ENCODE data around the gene CACNG3. TPM values are rescaled to one million over a fixed set of nuclear protein-coding genes. Genes with fewer than 3 reads are reported as not detected.

Gene CACNG3
- polyA plus RNA-seq, 1 donor from 2014 or later: not detected

GRCh38 chr16:24358117-24358516 is 102.0 kb downstream of the CACNG3 start:
- Histone ChIP-seq H3K9ac (ENCODE audit: low read length) (no peak overlapping the region), H3K9me2 (ENCODE audit: insufficient read depth, low read length) (no peaks in the 10 kb centered on the region), H3K27ac (ENCODE audit: low read length) (no peak overlapping the region), H2AFZ (ENCODE audit: low read depth, low read length) (no peak overlapping the region), H3K79me2 (replicated peaks; ENCODE audit: insufficient read depth, low read length) (no peaks in the 10 kb centered on the region), H3K4me3 (ENCODE audit: low read length) (no peak overlapping the region), H3F3A (ENCODE audit: insufficient read depth, low read length, poor library complexity, severe bottlenecking) (no peaks in the 10 kb centered on the region), H3K9me3 (ENCODE audit: low read length) (no peaks in the 10 kb centered on the region), H3K27me3 (ENCODE audit: insufficient read depth, low read depth, low read length) (no peaks in the 10 kb centered on the region), H3K36me3 (ENCODE audit: insufficient read depth, low read length) (no peaks in the 10 kb centered on the region), H3K4me2 (ENCODE audit: low read length) (no peak overlapping the region), H4K20me1 (ENCODE audit: insufficient read depth) (no peaks in the 10 kb centered on the region)
- TF ChIP-seq EZH2 (IDR thresholded peaks at IDR 0.05; ENCODE audit: borderline replicate concordance, insufficient read depth, low read length, poor library complexity, severe bottlenecking) (no peak), EP300 (conservative IDR thresholded peaks at IDR 0.05; ENCODE audit: poor library complexity, severe bottlenecking) (no peak), POLR2AphosphoS5 (IDR thresholded peaks at IDR 0.05) (no peak), RAD21 (conservative IDR thresholded peaks at IDR 0.05) (no peak), MXI1 (conservative IDR thresholded peaks at IDR 0.05; ENCODE audit: poor library complexity, severe bottlenecking) (no peak)
- TF ChIP-seq, protein P1, sequence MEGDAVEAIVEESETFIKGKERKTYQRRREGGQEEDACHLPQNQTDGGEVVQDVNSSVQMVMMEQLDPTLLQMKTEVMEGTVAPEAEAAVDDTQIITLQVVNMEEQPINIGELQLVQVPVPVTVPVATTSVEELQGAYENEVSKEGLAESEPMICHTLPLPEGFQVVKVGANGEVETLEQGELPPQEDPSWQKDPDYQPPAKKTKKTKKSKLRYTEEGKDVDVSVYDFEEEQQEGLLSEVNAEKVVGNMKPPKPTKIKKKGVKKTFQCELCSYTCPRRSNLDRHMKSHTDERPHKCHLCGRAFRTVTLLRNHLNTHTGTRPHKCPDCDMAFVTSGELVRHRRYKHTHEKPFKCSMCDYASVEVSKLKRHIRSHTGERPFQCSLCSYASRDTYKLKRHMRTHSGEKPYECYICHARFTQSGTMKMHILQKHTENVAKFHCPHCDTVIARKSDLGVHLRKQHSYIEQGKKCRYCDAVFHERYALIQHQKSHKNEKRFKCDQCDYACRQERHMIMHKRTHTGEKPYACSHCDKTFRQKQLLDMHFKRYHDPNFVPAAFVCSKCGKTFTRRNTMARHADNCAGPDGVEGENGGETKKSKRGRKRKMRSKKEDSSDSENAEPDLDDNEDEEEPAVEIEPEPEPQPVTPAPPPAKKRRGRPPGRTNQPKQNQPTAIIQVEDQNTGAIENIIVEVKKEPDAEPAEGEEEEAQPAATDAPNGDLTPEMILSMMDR (IDR thresholded peaks at IDR 0.05; ENCODE audit: poor library complexity, severe bottlenecking): no peak

DNA sequence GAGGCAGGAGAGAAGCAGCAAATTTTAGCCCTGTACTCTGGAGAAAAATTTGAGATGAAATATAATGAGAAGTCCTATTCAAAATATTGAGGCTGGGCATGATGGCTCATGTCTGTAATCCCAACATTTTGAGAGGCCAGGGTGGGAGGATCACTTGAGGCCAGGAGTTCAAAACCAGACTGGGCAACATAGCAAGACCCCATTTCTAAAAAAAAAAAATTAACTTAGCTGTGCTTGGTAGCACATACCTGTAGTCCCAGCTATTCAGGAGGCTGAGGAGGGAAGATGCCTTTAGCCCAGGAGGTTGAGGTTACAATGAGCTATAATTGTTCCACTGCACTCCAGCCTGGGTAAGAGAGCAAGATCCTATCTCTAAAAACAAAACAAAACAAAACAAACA is 103.4 kb downstream of the CACNG3 start:
- no peak for TF ChIP-seq RAD21 (conservative IDR thresholded peaks at IDR 0.05)
- TF ChIP-seq, protein P2, sequence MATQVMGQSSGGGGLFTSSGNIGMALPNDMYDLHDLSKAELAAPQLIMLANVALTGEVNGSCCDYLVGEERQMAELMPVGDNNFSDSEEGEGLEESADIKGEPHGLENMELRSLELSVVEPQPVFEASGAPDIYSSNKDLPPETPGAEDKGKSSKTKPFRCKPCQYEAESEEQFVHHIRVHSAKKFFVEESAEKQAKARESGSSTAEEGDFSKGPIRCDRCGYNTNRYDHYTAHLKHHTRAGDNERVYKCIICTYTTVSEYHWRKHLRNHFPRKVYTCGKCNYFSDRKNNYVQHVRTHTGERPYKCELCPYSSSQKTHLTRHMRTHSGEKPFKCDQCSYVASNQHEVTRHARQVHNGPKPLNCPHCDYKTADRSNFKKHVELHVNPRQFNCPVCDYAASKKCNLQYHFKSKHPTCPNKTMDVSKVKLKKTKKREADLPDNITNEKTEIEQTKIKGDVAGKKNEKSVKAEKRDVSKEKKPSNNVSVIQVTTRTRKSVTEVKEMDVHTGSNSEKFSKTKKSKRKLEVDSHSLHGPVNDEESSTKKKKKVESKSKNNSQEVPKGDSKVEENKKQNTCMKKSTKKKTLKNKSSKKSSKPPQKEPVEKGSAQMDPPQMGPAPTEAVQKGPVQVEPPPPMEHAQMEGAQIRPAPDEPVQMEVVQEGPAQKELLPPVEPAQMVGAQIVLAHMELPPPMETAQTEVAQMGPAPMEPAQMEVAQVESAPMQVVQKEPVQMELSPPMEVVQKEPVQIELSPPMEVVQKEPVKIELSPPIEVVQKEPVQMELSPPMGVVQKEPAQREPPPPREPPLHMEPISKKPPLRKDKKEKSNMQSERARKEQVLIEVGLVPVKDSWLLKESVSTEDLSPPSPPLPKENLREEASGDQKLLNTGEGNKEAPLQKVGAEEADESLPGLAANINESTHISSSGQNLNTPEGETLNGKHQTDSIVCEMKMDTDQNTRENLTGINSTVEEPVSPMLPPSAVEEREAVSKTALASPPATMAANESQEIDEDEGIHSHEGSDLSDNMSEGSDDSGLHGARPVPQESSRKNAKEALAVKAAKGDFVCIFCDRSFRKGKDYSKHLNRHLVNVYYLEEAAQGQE (IDR thresholded peaks at IDR 0.05; ENCODE audit: borderline replicate concordance): no peak
- no peak for TF ChIP-seq POLR2AphosphoS5 (IDR thresholded peaks at IDR 0.05)
- TF ChIP-seq, protein P1 (IDR thresholded peaks at IDR 0.05; ENCODE audit: poor library complexity, severe bottlenecking): no peak
- TF ChIP-seq MXI1 (conservative IDR thresholded peaks at IDR 0.05; ENCODE audit: poor library complexity, severe bottlenecking): no peak
- Histone ChIP-seq H3K27ac (ENCODE audit: low read length) (no peak overlapping the region), H3K9ac (ENCODE audit: low read length) (no peak overlapping the region), H3K4me2 (ENCODE audit: low read length) (no peak overlapping the region), H3K4me3 (ENCODE audit: low read length) (no peak overlapping the region), H3K79me2 (replicated peaks; ENCODE audit: insufficient read depth, low read length) (no peaks in the 10 kb centered on the region), H3K36me3 (ENCODE audit: insufficient read depth, low read length) (no peaks in the 10 kb centered on the region), H3K9me3 (ENCODE audit: low read length) (no peaks in the 10 kb centered on the region), H3F3A (ENCODE audit: insufficient read depth, low read length, poor library complexity, severe bottlenecking) (no peaks in the 10 kb centered on the region), H2AFZ (ENCODE audit: low read depth, low read length) (no peak overlapping the region), H3K9me2 (ENCODE audit: insufficient read depth, low read length) (no peaks in the 10 kb centered on the region), H4K20me1 (ENCODE audit: insufficient read depth) (no peaks in the 10 kb centered on the region), H3K27me3 (ENCODE audit: insufficient read depth, low read depth, low read length) (no peaks in the 10 kb centered on the region)

All from neural cell (in vitro differentiated cells).